Measurements from ENCODE around the gene CCDC154. TPM values are rescaled to one million over a fixed set of nuclear protein-coding genes. Genes with fewer than 3 reads are reported as not detected.

CCDC154 gene
- polyA plus RNA-seq, 1 donor (not counting 4 experiments of a cell fraction or from before 2014, with no cell fraction given) = 0.46 TPM

DNA sequence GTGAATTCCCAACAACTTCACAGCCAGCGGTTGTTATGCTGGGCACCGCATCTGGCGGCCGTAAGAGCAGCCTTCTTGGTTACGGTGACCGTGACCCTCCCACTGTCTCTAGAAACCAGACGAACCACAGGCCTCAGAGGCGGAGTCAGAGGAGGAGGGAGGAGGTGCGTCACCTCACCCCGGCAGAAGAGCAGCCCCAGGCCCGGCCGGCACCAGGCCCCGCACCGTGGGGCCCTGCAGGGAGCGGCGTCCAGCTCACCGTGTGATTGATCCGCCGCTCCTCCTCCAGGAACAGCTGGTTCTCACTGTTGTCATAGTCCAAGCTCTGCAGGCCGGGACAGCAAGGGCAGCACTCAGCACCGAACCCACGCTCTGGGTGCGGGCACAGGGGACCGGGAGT lies 16.8 kb upstream of the CCDC154 start:
- H3K9me1 ChIP-seq (ENCODE audit: control insufficient read depth, extremely low read depth, insufficient read depth, low read length) = no peaks in the 10 kb centered on the region
- no peak for DNase-seq (ENCODE audit: low read depth, low spot score)
- no peak for FAIRE-seq
- H3K36me3 ChIP-seq (ENCODE audit: control insufficient read depth in 2 of 2, extremely low read depth in 1 of 2, insufficient read depth in 2 of 2, low read length in 2 of 2) = peaks cover 0 to 21% of the 10 kb centered on the region in 2 experiments
- no peak overlapping the region for H3K4me3 ChIP-seq (ENCODE audit: control insufficient read depth in 2 of 3, extremely low read depth in 1 of 3, insufficient read depth in 2 of 3, low read depth in 1 of 3, low read length in 3 of 3)
- no peaks in the 10 kb centered on the region for H3K27me3 ChIP-seq (ENCODE audit: control insufficient read depth, extremely low read depth, insufficient read depth, low read length)
- peaks cover 2% of the 10 kb centered on the region for H3K79me2 ChIP-seq (ENCODE audit: control insufficient read depth, insufficient read depth, low read length)
- H3K27ac ChIP-seq (ENCODE audit: control insufficient read depth, insufficient read depth, low read length) = no peak overlapping the region
- TF ChIP-seq EZH2 (IDR thresholded peaks at IDR 0.05; ENCODE audit: low read length) = no peak
- TF ChIP-seq, protein P1, sequence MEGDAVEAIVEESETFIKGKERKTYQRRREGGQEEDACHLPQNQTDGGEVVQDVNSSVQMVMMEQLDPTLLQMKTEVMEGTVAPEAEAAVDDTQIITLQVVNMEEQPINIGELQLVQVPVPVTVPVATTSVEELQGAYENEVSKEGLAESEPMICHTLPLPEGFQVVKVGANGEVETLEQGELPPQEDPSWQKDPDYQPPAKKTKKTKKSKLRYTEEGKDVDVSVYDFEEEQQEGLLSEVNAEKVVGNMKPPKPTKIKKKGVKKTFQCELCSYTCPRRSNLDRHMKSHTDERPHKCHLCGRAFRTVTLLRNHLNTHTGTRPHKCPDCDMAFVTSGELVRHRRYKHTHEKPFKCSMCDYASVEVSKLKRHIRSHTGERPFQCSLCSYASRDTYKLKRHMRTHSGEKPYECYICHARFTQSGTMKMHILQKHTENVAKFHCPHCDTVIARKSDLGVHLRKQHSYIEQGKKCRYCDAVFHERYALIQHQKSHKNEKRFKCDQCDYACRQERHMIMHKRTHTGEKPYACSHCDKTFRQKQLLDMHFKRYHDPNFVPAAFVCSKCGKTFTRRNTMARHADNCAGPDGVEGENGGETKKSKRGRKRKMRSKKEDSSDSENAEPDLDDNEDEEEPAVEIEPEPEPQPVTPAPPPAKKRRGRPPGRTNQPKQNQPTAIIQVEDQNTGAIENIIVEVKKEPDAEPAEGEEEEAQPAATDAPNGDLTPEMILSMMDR (optimal IDR thresholded peaks at IDR 0.05 in 1 of 3, IDR thresholded peaks at IDR 0.05 in 1 of 3, conservative IDR thresholded peaks at IDR 0.05 in 1 of 3; ENCODE audit: extremely low read depth in 1 of 3, insufficient read depth in 2 of 3, low read length in 3 of 3) = no peak
- no peaks in the 10 kb centered on the region for H3K9me3 ChIP-seq (ENCODE audit: control insufficient read depth, low read depth, low read length)
- no peaks in the 10 kb centered on the region for H4K20me1 ChIP-seq (ENCODE audit: control insufficient read depth, extremely low read depth, insufficient read depth, low read length)
- H3K4me1 ChIP-seq (ENCODE audit: control insufficient read depth, extremely low read depth, insufficient read depth, low read length) = no peaks in the 10 kb centered on the region
- dilution Hi-C loops (cut with MboI; ENCODE audit: extremely low pct_ligation_motif_present, low sequenced_read_pairs) = no loop called here
- H2AFZ ChIP-seq (ENCODE audit: control insufficient read depth, low read length) = no peak overlapping the region
- H3K9ac ChIP-seq (ENCODE audit: control insufficient read depth, extremely low read depth, insufficient read depth, low read length) = no peak overlapping the region
- no peak overlapping the region for H3K4me2 ChIP-seq (ENCODE audit: control insufficient read depth, extremely low read depth, insufficient read depth, low read depth, low read length)

DNA sequence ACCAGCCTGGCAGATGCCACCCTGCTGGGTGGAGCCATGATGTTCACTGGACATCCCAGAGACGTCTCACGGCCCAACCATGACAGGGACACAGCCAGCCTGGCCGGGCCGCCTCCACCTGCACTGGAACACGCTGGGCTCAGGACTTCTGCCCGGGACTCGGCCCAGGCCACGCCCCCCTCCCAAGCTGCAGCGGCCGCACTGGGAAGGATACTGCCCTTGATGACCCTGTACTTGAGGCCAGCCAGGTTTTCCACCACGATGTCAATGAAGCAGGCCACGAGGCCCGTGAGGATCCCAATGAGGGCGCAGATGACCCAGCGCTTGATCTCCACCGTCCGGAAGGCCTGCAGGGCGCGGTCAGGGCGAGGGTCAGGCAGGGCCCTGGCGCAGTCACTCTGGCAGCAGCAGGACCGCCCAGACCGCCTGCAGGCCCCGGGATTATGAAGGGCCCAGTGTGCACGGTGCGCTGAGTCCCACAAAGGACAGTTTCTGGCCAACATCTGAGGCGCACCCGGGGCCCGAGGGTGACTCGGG lies 16.3 kb upstream of the CCDC154 start:
- no peak for DNase-seq (ENCODE audit: low read depth, low spot score)
- no peaks in the 10 kb centered on the region for H3K9me1 ChIP-seq (ENCODE audit: control insufficient read depth, extremely low read depth, insufficient read depth, low read length)
- dilution Hi-C loops (cut with MboI; ENCODE audit: extremely low pct_ligation_motif_present, low sequenced_read_pairs) = no loop called here
- no peaks in the 10 kb centered on the region for H3K9me3 ChIP-seq (ENCODE audit: control insufficient read depth, low read depth, low read length)
- peaks cover 0 to 21% of the 10 kb centered on the region in 2 experiments for H3K36me3 ChIP-seq (ENCODE audit: control insufficient read depth in 2 of 2, extremely low read depth in 1 of 2, insufficient read depth in 2 of 2, low read length in 2 of 2)
- no peaks in the 10 kb centered on the region for H4K20me1 ChIP-seq (ENCODE audit: control insufficient read depth, extremely low read depth, insufficient read depth, low read length)
- no peak for FAIRE-seq
- H3K79me2 ChIP-seq (ENCODE audit: control insufficient read depth, insufficient read depth, low read length) = no peaks in the 10 kb centered on the region
- H3K27ac ChIP-seq (ENCODE audit: control insufficient read depth, insufficient read depth, low read length) = no peak overlapping the region
- H3K27me3 ChIP-seq (ENCODE audit: control insufficient read depth, extremely low read depth, insufficient read depth, low read length) = no peaks in the 10 kb centered on the region
- TF ChIP-seq EZH2 (IDR thresholded peaks at IDR 0.05; ENCODE audit: low read length) = no peak
- TF ChIP-seq, protein P1 (optimal IDR thresholded peaks at IDR 0.05 in 1 of 3, IDR thresholded peaks at IDR 0.05 in 1 of 3, conservative IDR thresholded peaks at IDR 0.05 in 1 of 3; ENCODE audit: extremely low read depth in 1 of 3, insufficient read depth in 2 of 3, low read length in 3 of 3) = no peak
- no peak overlapping the region for H2AFZ ChIP-seq (ENCODE audit: control insufficient read depth, low read length)
- no peak overlapping the region for H3K4me3 ChIP-seq (ENCODE audit: control insufficient read depth in 2 of 3, extremely low read depth in 1 of 3, insufficient read depth in 2 of 3, low read depth in 1 of 3, low read length in 3 of 3)
- H3K4me2 ChIP-seq (ENCODE audit: control insufficient read depth, extremely low read depth, insufficient read depth, low read depth, low read length) = no peak overlapping the region
- no peak overlapping the region for H3K9ac ChIP-seq (ENCODE audit: control insufficient read depth, extremely low read depth, insufficient read depth, low read length)
- no peaks in the 10 kb centered on the region for H3K4me1 ChIP-seq (ENCODE audit: control insufficient read depth, extremely low read depth, insufficient read depth, low read length)
